K562 (cell line): ENCODE data around the gene TCF15. TPM values are rescaled to one million over a fixed set of nuclear protein-coding genes. Genes with fewer than 3 reads are reported as not detected.
A peak's percentile ranks its signal among the peaks of the same experiment; 100 is the strongest.

Source experiments
- ARHGAP35 ChIP-seq: fragments of 450-650 bp; IDR thresholded peaks from 2 replicates; pipeline ENCODE4 v1.6.1; 2018; ENCODE audit not compliant: partially characterized antibody
- CEBPZ ChIP-seq: fragments of 150-350 bp; IDR thresholded peaks from 2 replicates; pipeline ENCODE4 v1.6.1; 2014; ENCODE audit warnings: low read depth, mild to moderate bottlenecking, low read length, borderline replicate concordance
- E2F6 ChIP-seq, 2 experiments: IDR thresholded peaks; 2 replicates each; pipeline ENCODE4 v1.6.1; 2011; ENCODE audit warnings: borderline replicate concordance in 1 of 2, control low read depth in 1 of 2, low read depth in 1 of 2, low read length in 1 of 2, mild to moderate bottlenecking in 1 of 2, mixed read lengths in 1 of 2, moderate library complexity in 1 of 2; ENCODE audit not compliant: insufficient read depth in 1 of 2, insufficient read length in 1 of 2, poor library complexity in 1 of 2, severe bottlenecking in 1 of 2; ENCODE audit errors: extremely low read depth in 1 of 2
- FOXA3 ChIP-seq, 2 experiments: fragments of 450-650 bp in 1 of 2; sonication (generic) in 1 of 2; formaldehyde crosslinking; IDR thresholded peaks in 1 of 2; conservative IDR thresholded peaks in 1 of 2; 2 replicates each; pipeline versions ENCODE4 v1.4.0 to v1.8.0; 2020 to 2022; ENCODE audit warnings: mild to moderate bottlenecking in 2 of 2, missing genetic modification reagents in 1 of 2
- FOXP1 ChIP-seq: sonication (generic); formaldehyde crosslinking; IDR thresholded peaks from 2 replicates; pipeline ENCODE4 v1.8.0; 2022; ENCODE audit warnings: mild to moderate bottlenecking, missing genetic modification reagents
- GATAD2A ChIP-seq: fragments of 450-650 bp; IDR thresholded peaks from 2 replicates; pipeline ENCODE4 v1.6.1; 2017
- HMGN3 ChIP-seq: IDR thresholded peaks from 2 replicates; pipeline ENCODE4 v1.6.1; 2011; ENCODE audit warnings: borderline replicate concordance, low read depth, mild to moderate bottlenecking, mixed read lengths, low read length; ENCODE audit not compliant: insufficient read length; ENCODE audit errors: extremely low read depth
- IRF9 ChIP-seq: fragments of 450-650 bp; IDR thresholded peaks from 2 replicates; pipeline ENCODE4 v1.6.1; 2016; ENCODE audit warnings: missing biosample characterization, missing genetic modification characterization
- MBD2 ChIP-seq: sonication (generic); IDR thresholded peaks from 2 replicates; pipeline ENCODE4 v1.6.1; 2016; ENCODE audit warnings: low read depth, borderline replicate concordance
- MYC ChIP-seq, 2 experiments: fragments of 250-450 bp in 1 of 2; sonication (Bioruptor Pico) in 1 of 2; IDR thresholded peaks; 2 replicates each; pipeline versions ENCODE4 v1.5.1 to v1.6.1; 2012 to 2021; ENCODE audit warnings: low read depth in 2 of 2, borderline replicate concordance in 1 of 2, improper control_type of control experiment in 1 of 2, low read length in 1 of 2, mild to moderate bottlenecking in 1 of 2, moderate library complexity in 1 of 2
- NCOA2 ChIP-seq, 2 experiments: fragments of 450-650 bp; IDR thresholded peaks; 2 replicates each; pipeline ENCODE4 v1.6.1; 2018; ENCODE audit warnings: mild to moderate bottlenecking in 2 of 2, moderate library complexity in 1 of 2; ENCODE audit not compliant: partially characterized antibody in 2 of 2
- NR2C1 ChIP-seq, 2 experiments: fragments of 450-650 bp; IDR thresholded peaks; 2 replicates each; pipeline ENCODE4 v1.6.1; 2017; ENCODE audit warnings: mild to moderate bottlenecking in 2 of 2, antibody characterized with exemption in 1 of 2, inconsistent platforms in 1 of 2, missing compliant biosample characterization in 1 of 2, missing genetic modification characterization in 1 of 2
- PKNOX1 ChIP-seq: fragments of 450-650 bp; IDR thresholded peaks from 2 replicates; pipeline ENCODE4 v1.6.1; 2016
- TOE1 ChIP-seq, 2 experiments: fragments of 450-650 bp in 1 of 2; sonication (generic) in 1 of 2; formaldehyde crosslinking in 1 of 2; IDR thresholded peaks; 2 replicates each; pipeline versions ENCODE4 v1.7.1 to v1.8.0; 2016 to 2022; ENCODE audit warnings: borderline replicate concordance in 2 of 2, mild to moderate bottlenecking in 2 of 2, antibody characterized with exemption in 1 of 2, inconsistent platforms in 1 of 2, low read depth in 1 of 2, missing genetic modification reagents in 1 of 2, moderate library complexity in 1 of 2
- ZC3H4 ChIP-seq: sonication (generic); formaldehyde crosslinking; IDR thresholded peaks from 2 replicates; pipeline ENCODE4 v1.9.0; 2021; ENCODE audit warnings: missing genetic modification reagents, borderline replicate concordance
- ZNF77 ChIP-seq: fragments of 250-450 bp; sonication (Bioruptor Pico); IDR thresholded peaks from 2 replicates; pipeline ENCODE4 v1.5.0; 2020
- polyA plus RNA-seq, 8 experiments: library from polyadenylated mRNA; depleted of rRNA in 4 of 8; stranded (reverse) in 5 of 8; unstranded in 3 of 8; fragments of >200 nt; fragmentation: Nextera tagmentation in 2 of 8; fragmentation: Illumina TruSeq in 1 of 8; extraction: Ambion mirVana in 2 of 8; extraction: Trizol in 1 of 8; gene quantifications; 2 replicates each; pipeline versions ENCODE4 v1.2.1 to v1.2.3, GENCODE V29; 2011 to 2014; ENCODE audit warnings: inconsistent platforms in 1 of 8, missing spikeins in 1 of 8
- total RNA-seq, 7 experiments: library from RNA; depleted of rRNA in 6 of 7; stranded (reverse); fragments of >200 nt in 6 of 7; fragmentation: Illumina TruSeq in 2 of 7; extraction: Trizol in 2 of 7; gene quantifications; 2 replicates each; pipeline versions ENCODE4 v1.2.1 to v1.2.3, GENCODE V29; 2011 to 2021; ENCODE audit warnings: low replicate concordance in 1 of 7

TCF15 gene
- total and polyA plus RNA-seq, 9 of the 15 experiments (the other 6 are each of a cell fraction or from before 2014, with no cell fraction given) = 0.04 to 5.0 (median 1.2) TPM

GRCh38 chr20:651713-652614 is 41.9 kb upstream of the TCF15 start (continued):
- TF ChIP-seq CEBPZ (no peak), ARHGAP35 (no peak), ZNF77 (CRISPR knock-in tag) (no peak), FOXA3 (CRISPR knock-in tag; conservative IDR thresholded peaks at IDR 0.05 in 1 of 2, IDR thresholded peaks at IDR 0.05 in 1 of 2) (peak; percentile 21 to 43; a peak in 1 of 4 replicates), PKNOX1 (peak; percentile 36; the same call in 1 of the 2 replicates), NCOA2 (IDR thresholded peaks at IDR 0.05; ENCODE audit: partially characterized antibody in 2 of 2) (no peak), FOXP1 (CRISPR knock-in tag) (peak; percentile 13; the same call in 1 of the 2 replicates), IRF9 (tag) (0 out of 2 replicates have a peak, but pooled peaks have one; percentile 26), ZC3H4 (CRISPR knock-in tag) (peak; percentile 39; the same call in 1 of the 2 replicates), TOE1 (IDR thresholded peaks at IDR 0.05; ENCODE audit: borderline replicate concordance) (no peak), TOE1 (CRISPR knock-in tag; IDR thresholded peaks at IDR 0.05; ENCODE audit: borderline replicate concordance, low read depth) (0 out of 2 replicates have a peak, but pooled peaks have one; percentile 75), MBD2 (no peak), MYC (IDR thresholded peaks at IDR 0.05; ENCODE audit: low read depth, low read length) (peak; percentile 77), MYC (CRISPR knock-in tag; IDR thresholded peaks at IDR 0.05; ENCODE audit: borderline replicate concordance, low read depth) (no peak), NR2C1 (IDR thresholded peaks at IDR 0.05) (peak; percentile 88), NR2C1 (tag; IDR thresholded peaks at IDR 0.05) (peak; percentile 88), E2F6 (IDR thresholded peaks at IDR 0.05; ENCODE audit: borderline replicate concordance in 1 of 2, extremely low read depth in 1 of 2, insufficient read depth in 1 of 2, insufficient read length in 1 of 2, low read depth in 1 of 2, low read length in 1 of 2, poor library complexity in 1 of 2, severe bottlenecking in 1 of 2) (peak; percentile 62 to 82), GATAD2A (0 out of 2 replicates have a peak, but pooled peaks have one; percentile 47), HMGN3 (peak; percentile 17)
